ENCODE measurements around the gene ATG2B.
"Not testable (repeated sequence)": the region's sequence is repeated elsewhere in the genome, so short reads cannot be mapped to it uniquely, and the experiment has no call there.

The ATG2B gene

GRCh38 chr14:96247031-96247430 is 116.1 kb downstream of the ATG2B start:
- no peak for DNase-seq

DNA sequence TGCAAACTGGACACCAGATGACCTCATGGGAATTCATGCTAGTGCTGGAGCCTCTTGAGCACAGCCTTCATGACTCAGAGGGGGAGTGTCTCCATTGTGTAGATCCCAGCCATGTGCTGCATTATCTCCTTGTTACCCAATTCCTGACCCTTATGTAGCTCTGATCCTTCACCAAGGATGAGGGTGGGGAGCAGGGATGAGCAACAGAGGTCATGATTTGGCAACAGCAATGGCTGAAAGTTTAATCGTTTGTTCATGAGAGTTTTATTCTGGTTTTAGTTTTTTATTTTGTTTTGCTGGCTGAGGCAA is 116.6 kb downstream of the ATG2B start:
- DNase-seq, result no peak

GRCh38 chr14:96245710-96246538 is 117.2 kb downstream of the ATG2B start:
- no peak for DNase-seq

GRCh38 chr14:96245074-96245473 is 118.1 kb downstream of the ATG2B start:
- DNase-seq, result not testable (repeated sequence)

- DNase-seq, result no peak
Observed at GRCh38 chr14:96243785-96244184, 119.4 kb downstream of the ATG2B start.

DNA sequence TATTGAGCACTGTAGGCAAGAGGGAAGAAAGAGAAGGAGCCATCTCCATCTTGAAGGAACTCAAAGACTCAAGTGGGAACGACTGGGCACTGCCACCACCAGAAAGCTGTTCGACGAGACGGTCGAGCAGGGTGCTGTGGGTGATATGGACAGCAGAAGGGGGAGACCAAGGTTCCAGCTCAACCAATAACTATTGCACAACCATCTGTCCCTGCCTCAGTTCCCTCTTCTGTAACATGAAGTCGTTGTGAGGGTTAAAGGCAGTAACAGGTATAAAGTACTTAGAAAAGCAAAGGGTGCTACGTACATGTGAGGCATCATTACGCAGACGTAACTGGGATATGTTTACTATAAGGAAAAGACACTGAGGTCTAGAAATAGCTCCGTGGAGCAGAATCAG is 121.0 kb downstream of the ATG2B start:
- no peak for DNase-seq

- no peak for DNase-seq
Observed at GRCh38 chr14:96240641-96241040, 122.5 kb downstream of the ATG2B start.

- no peak for DNase-seq
Observed at GRCh38 chr14:96239711-96240141, 123.4 kb downstream of the ATG2B start.

- no peak for DNase-seq
Observed at GRCh38 chr14:96238676-96239265, 124.4 kb downstream of the ATG2B start.

DNA sequence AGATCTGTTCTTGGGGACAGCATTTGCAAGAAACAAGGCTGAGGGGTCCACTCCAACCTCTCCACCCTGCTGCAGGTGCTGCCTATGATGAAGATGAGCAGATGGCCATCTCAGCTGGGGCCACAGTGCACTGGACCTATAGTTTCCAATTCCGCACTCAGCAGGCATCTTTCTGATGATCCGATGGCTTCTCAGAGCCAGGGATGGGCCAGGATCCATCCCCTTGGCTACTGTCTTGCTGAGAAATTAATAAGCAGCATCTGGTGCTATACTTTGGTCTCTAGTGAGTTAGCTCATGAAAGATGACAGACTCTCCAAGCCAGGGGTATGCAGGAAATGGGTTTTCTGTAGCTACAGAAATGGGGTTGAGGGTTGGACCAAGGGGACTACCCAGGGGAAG is 125.5 kb downstream of the ATG2B start:
- no peak for DNase-seq

- no peak for DNase-seq
Observed at GRCh38 chr14:96235426-96235825, 127.7 kb downstream of the ATG2B start.

- DNase-seq, result no peak
Observed at GRCh38 chr14:96233661-96234060, 129.5 kb downstream of the ATG2B start.

DNA sequence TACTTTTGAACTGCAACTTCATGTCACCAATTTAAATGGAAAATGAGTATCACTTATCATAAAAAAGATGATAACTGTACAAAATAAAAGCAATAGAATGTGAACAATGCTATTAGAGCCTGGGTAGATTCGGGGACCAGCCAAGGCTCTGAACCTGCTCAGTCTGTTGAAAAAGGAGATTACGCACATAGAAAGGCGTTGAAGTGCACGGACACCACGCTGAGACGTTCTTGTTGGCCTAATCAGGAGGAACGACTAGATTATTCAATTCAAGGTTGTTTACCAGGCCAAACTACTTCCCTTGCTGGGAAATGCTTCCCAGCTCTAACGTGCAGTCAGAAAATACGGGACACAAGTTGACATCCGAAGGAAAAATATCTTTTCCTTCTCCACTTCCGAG is 130.6 kb downstream of the ATG2B start:
- DNase-seq, result no peak

GRCh38 chr14:96231526-96232130 is 131.5 kb downstream of the ATG2B start:
- DNase-seq, result no peak

DNA sequence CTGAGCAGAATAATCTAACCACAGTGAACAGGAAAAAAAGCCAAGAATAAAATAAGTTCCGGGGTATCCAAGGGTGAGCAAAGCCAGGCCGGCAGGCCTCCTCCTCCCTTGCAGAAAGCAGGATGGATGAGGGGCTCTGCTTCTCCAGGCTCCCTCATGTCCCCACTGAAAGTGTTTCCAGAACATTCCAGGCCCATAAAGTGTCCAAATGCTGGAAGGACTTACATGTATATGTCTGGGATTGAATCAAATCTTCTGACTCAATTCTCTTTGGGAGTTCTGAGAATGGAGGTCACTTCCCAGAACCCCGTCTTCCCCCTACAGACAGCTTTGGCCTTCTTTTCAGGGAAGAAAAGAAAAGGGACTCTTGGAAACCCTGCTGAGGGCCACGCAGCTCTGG is 132.1 kb downstream of the ATG2B start:
- DNase-seq, result no peak

- DNase-seq, result no peak
Observed at GRCh38 chr14:96229315-96229714, 133.8 kb downstream of the ATG2B start.
